MG63 (cell line): ENCODE measurements around the gene UBE2G2. TPM values are rescaled to one million over a fixed set of nuclear protein-coding genes. Genes with fewer than 3 reads are reported as not detected.

Experiments used
- DNase-seq: peaks from one replicate; pipeline ENCODE4 v3.0.0-alpha.2; 2020
- H3K27me3 ChIP-seq: fragments of 250-450 bp; sonication (Bioruptor Pico); 2 replicates; pipeline ENCODE4 v1.5.1; 2020; ENCODE audit warnings: mild to moderate bottlenecking, moderate library complexity
- H3K36me3 ChIP-seq: fragments of 250-450 bp; sonication (Bioruptor Pico); 2 replicates; pipeline ENCODE4 v1.5.1; 2020; ENCODE audit warnings: mild to moderate bottlenecking, moderate library complexity
- H3K4me3 ChIP-seq: fragments of 250-450 bp; sonication (Bioruptor Pico); 2 replicates; pipeline ENCODE4 v1.5.1; 2020; ENCODE audit warnings: mild to moderate bottlenecking, moderate library complexity
- H3K9me3 ChIP-seq: fragments of 250-450 bp; sonication (Bioruptor Pico); 2 replicates; pipeline ENCODE4 v1.5.1; 2020; ENCODE audit warnings: mild to moderate bottlenecking, moderate library complexity
- total RNA-seq: library from RNA; depleted of rRNA; stranded (reverse); fragments of >200 nt; shearing (Covaris generic); gene quantifications from 2 replicates; pipeline ENCODE4 v1.2.3, GENCODE V29; 2014; ENCODE audit warnings: low replicate concordance

Gene UBE2G2
- total RNA-seq, 1 experiment from 2014 or later, result 76.0 TPM

DNA sequence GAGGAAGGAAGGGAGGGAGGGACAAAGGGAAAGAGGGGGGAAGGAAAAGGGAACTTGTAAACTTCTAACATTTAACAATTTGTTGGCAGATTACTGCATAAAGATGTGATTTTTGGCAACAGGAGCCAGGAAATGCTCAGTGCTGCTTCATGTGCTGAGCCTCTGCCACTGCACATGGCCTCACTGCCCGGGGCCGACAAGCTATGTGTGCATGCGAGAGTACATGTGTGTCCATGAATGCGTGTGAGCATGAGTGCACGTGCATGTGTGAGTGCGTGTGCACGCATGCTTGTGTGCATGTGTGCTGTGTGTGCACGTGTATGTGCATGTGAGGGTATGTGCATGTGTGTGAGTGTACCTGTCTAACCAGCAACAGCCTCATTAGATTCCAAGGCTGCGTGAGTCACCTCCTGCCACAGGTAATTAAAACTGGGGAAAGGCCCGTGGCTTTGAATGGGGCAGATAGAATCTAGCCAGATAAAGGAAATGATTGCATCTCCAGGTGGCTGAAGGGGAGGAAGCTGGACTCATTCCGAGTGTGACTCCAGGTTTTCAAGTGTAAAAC lies 48.9 kb downstream of the UBE2G2 start:
- Histone ChIP-seq H3K9me3 (0 out of 2 replicates have a peak, but pooled peaks cover 1% of the 10 kb centered on the region), H3K4me3 (no peak overlapping the region), H3K36me3 (no peaks in the 10 kb centered on the region), H3K27me3 (no peaks in the 10 kb centered on the region)
- no peak for DNase-seq

DNA sequence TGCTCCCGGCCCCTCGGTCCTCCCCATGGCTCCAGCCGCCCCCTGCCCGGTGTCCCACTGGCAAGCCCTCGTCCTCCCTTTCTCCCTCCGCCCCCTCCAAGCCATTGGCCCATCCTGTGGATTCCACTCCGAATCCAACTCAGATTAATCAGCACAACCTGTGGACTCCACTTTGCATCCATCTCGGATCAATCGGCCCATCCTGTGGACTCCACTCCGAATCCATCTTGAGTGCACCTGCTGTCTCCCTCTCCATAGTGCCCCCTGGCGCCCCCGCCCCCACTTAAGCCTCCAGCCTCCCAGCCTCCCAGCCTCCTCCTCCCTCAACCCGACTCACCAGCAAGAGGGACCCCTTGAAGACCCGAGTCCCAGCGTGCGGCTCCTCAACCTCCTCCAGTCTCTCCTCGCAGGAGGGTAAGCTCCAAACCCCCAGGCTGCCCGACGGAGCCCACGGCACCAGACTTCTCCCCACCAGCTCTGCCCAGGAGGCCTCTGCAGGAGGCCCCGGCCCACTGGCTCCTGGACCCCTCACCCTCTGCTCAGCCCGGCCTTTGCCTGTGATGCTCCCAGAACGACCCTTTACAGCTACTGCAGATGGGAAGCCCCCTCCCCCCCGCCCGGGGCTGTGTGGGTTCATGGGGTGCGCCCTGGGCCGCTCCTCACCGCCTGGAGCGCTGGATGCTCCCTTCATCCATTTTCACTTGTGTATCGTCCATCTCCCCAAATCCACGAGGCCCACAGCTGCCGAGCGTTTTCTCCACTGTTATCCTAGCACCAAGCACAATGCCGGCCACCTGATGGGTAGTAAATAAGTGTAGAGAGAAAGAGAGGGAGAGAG lies 49.6 kb downstream of the UBE2G2 start:
- Histone ChIP-seq H3K9me3 (0 out of 2 replicates have a peak, but pooled peaks cover 1% of the 10 kb centered on the region), H3K36me3 (no peaks in the 10 kb centered on the region), H3K27me3 (no peaks in the 10 kb centered on the region), H3K4me3 (no peak overlapping the region)
- DNase-seq, result no peak

DNA sequence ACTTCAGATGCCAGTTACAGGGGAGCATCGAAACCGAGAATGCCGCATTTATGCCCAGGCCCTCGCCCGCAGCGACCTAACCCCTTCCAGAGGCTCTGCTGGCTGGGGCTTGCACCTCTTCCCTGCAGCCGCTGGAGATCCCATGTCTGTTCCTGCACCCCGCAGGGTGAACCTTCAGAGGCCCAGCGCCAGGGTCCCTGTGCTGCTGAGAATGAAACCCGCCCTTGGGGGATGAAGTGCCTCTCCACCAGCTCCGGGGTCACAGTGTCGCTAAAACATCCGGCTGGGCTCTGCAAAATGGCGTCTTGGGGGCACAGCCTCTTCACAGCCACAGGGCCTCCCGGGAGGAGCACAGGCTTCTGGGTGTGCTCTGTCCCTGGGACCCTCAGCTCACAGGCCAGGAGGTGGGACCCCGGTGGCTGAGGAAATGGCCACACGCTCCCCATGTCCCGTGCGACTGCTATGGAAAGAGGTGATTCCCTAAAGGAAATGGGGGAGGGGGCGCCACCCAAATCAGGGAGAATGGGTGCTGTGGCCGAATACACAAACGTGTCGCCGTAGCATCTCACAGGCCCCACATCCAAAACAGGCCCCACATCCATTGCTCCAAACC lies 50.3 kb downstream of the UBE2G2 start:
- H3K36me3 ChIP-seq, result no peaks in the 10 kb centered on the region
- H3K4me3 ChIP-seq, result no peak overlapping the region
- DNase-seq, result no peak
- no peaks in the 10 kb centered on the region for H3K27me3 ChIP-seq
- H3K9me3 ChIP-seq, result 0 out of 2 replicates have a peak, but pooled peaks cover 1% of the 10 kb centered on the region

DNA sequence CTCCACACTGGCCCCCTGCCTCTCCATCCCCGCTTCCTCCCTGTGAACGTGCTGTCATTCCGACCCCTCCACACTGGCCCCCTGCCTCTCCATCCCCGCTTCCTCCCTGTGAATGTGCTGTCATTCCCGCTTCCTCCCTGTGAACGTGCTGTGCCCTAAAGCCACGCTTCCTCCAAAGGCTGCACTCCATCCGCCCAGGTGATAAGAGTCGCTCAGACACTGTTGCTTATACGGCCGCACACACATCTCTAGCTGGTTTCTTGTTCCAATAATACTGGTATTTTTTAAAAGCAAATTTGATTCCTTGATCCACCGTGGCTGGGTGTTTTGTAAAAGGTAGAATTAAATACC lies 51.0 kb downstream of the UBE2G2 start:
- Histone ChIP-seq H3K27me3 (no peaks in the 10 kb centered on the region), H3K36me3 (no peaks in the 10 kb centered on the region), H3K9me3 (0 out of 2 replicates have a peak, but pooled peaks cover 1% of the 10 kb centered on the region), H3K4me3 (no peak overlapping the region)
- no peak for DNase-seq

DNA sequence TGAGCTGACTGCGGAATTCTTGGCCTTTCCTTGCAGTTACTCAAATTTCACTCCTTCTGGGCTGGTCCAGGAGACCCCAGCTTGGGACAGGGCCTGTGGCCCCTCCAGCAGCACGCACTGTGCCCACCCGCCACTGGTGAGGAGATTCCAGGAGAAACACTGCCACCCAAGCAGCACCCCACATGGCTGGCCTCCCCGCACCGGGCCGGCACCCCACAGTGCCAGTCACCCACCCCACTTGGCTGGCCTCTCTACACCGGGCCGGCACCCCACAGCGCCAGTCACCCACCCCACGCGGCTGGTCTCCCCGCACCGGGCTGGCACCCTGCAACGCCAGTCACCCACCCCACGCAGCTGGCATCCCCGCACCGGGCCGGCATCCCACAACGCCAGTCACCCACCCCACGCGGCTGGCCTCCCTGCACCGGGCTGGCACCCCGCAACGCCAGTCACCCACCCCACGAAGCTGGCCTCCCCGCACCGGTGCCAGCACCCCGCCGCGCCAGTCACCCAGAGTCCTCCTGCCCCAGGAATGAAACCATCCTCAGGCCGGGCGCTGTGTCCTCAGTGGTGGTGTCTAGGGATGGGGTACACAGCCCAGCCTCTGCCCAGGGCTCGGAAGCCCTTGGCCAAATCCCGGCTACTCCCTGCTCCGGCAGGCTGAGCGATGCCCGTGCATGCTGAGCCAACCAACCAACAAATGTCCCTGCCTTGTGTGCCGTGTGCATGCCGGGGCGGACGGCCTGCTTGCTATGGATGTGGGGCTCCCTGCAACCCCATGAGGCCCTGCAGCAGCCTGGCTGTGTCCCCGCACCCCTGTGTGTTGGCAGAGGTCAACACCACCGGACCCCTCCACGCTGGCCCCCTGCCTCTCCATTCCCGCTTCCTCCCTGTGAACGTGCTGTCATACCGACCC lies 51.6 kb downstream of the UBE2G2 start:
- no peak overlapping the region for H3K4me3 ChIP-seq
- 0 out of 2 replicates have a peak, but pooled peaks cover 1% of the 10 kb centered on the region for H3K9me3 ChIP-seq
- no peaks in the 10 kb centered on the region for H3K27me3 ChIP-seq
- no peaks in the 10 kb centered on the region for H3K36me3 ChIP-seq
- no peak for DNase-seq

DNA sequence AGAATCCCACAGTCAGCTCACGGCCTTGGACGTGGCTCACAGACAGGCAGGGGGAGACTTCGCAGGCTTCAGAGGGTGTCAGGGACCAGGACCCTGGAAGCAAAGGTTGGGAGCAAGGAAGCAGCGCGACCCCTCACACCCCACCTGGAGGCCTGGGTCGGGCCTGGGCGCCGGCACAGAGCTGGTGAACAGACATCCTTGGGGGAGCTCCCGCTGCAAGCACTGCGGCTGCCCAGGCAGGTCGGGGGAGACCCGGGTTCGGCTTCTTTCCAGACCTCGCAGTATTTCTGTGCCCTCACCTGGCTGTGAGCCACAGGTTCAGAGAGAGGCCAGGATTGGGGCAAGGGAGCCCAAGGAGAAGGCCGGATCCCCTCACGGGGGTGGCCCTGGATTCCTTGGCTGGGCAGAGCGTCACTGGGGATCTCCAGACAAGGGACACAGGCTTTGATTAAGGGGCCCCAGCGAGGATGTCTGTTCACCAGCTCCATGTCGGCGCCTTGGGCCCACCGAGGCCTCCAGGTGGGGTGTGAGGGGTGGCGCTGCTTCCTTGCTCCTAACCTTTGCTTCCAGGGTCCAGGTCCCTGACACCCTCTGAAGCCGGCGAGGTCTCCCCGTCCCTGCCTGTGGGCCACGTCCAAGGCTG lies 52.4 kb downstream of the UBE2G2 start:
- H3K36me3 ChIP-seq, result no peaks in the 10 kb centered on the region
- H3K9me3 ChIP-seq, result no peaks in the 10 kb centered on the region
- H3K4me3 ChIP-seq, result no peak overlapping the region
- no peaks in the 10 kb centered on the region for H3K27me3 ChIP-seq
- no peak for DNase-seq

DNA sequence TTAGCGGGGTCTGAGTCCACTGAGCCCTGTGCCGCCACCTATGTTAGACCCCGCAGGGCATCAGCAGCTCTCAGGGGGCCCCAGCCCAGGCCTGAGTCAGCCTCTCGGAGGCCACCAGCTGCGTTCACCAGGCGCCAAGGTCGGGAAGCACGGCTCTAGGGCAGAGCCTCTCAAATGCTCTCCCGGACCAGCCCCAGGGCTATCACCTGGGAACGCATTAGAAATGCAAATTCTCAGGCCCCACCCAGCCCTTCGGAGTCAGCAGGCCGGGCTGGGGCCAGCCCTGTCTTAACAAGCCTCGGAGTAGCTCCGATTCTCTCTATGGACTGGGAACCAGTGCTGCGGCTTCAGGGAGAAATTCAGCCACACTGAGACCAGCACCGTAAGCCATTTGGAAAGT lies 53.0 kb downstream of the UBE2G2 start:
- no peaks in the 10 kb centered on the region for H3K27me3 ChIP-seq
- no peak overlapping the region for H3K4me3 ChIP-seq
- no peak for DNase-seq
- H3K36me3 ChIP-seq, result no peaks in the 10 kb centered on the region
- H3K9me3 ChIP-seq, result no peaks in the 10 kb centered on the region

DNA sequence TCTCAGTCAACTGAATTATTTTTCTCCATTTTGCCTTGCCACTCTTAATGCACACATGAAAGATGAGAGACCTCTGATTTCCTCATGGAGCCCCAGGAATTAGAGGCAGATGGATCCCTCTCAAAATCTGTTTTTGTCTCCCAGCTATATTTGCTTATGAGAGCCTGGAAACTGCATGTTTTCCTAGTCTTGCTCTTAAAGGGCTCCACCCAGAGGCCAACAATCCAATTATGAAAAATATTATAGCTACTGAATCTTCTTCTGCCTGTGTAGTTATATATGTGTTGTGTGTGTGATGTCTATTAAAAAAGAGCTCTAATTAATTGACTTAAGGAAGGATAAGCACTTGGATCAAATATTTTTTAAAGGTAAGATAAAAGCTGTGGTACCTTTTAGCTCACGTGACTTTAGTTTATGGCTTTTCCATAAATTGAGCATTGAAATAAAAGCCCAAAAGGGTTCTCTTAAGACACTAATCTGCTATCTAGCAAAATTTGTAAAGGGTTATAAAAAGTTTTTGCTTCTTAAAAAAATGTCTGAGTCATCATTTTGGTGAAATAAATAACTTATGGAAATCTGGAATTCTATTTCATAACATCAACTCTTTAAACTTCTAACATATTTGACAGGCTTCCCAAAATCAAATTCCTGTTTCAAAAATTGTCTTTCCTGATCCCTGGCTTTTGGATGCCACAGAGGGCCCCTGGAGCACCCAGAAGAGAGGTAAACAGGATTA lies 59.0 kb downstream of the UBE2G2 start:
- H3K27me3 ChIP-seq, result no peaks in the 10 kb centered on the region
- no peak for DNase-seq

DNA sequence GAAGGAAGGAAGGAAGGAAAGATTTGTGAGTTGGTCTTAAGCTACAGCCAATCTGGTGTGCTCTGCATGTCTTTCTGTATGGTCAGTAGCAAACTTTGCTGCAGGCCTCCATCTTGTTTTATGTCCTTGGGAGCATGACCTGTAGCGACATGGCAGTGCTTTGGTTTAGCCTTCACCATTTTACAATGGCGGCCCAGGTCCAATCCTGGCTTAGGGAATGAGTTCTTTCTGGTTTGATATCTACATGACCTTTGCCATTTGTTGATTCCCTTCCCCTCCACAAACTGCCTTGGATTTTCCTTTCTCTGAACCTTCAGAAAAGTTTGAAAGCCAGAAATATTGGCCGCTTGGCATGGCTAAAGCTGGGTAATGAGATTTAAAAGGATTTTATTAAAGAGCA lies 59.7 kb downstream of the UBE2G2 start:
- no peak for DNase-seq
- Histone ChIP-seq H3K27me3 (no peaks in the 10 kb centered on the region), H3K9me3 (no peaks in the 10 kb centered on the region), H3K36me3 (no peaks in the 10 kb centered on the region), H3K4me3 (no peak overlapping the region)

More for the DNA sequence above, 59.0 kb downstream of the UBE2G2 start:
- H3K9me3 ChIP-seq, result no peaks in the 10 kb centered on the region
- H3K4me3 ChIP-seq, result no peak overlapping the region
- no peaks in the 10 kb centered on the region for H3K36me3 ChIP-seq

DNA sequence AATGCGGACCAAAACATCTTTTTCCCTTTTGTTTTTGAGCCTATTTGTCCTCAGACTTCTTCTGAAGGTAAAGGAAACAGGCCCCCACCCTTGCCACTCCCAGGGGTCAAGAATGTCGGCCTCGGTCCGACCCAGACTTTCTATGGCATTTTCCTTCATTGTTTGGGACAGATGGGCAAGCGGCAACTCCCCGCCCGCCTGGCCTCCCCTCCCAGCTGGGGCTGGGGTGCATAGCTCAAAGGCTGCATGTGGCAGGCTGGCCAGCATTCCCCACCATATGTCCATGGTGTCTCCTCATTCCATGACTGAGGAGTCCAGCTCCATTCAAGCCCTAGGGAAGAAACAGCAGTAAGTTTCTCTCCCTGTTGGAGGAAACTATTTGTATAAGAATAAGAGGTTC lies 60.9 kb downstream of the UBE2G2 start:
- no peaks in the 10 kb centered on the region for H3K36me3 ChIP-seq
- no peak overlapping the region for H3K4me3 ChIP-seq
- no peaks in the 10 kb centered on the region for H3K9me3 ChIP-seq
- no peak for DNase-seq
- H3K27me3 ChIP-seq, result no peaks in the 10 kb centered on the region

DNA sequence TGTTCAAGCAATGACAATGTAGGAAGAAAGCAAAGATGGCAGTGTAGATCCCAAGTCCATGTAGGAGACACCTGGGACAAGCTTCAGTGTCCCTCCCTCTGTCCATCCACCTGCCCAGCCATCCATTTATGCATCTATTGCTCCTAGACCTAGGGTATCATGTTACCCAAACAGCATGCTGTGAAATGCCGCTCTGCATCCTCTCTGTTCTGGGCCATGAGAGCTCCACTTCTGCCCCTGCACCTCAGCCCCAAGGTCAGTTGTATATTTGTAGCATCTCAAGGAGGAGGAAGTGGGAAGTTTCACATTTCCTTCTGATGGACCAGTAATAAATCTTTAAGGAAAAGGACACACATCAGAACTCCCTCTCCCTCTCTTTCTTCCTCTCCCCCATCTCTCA lies 62.3 kb downstream of the UBE2G2 start:
- Histone ChIP-seq H3K27me3 (no peaks in the 10 kb centered on the region), H3K4me3 (no peak overlapping the region), H3K9me3 (no peaks in the 10 kb centered on the region), H3K36me3 (no peaks in the 10 kb centered on the region)
- no peak for DNase-seq

DNA sequence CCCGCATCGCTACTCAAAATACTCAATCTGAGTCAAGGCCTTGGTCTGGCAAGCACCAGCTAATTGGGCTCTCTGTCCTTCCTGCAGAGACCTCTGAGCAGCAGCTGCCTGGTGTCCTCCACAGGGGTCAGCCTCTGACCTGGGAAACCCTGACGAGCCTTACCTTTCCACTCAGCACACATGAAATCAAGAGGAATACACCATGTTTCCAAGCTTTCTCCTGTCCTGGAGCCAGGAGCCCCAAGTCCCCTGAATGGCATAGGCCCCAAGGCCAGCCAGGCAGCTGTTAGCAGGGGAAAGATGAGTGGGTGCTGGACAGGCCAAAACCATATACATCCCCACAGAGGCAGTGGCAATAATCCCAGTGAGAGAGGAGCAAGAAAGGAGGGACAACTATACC lies 63.0 kb downstream of the UBE2G2 start:
- DNase-seq, result no peak
- Histone ChIP-seq H3K9me3 (no peaks in the 10 kb centered on the region), H3K36me3 (no peaks in the 10 kb centered on the region), H3K27me3 (no peaks in the 10 kb centered on the region), H3K4me3 (no peak overlapping the region)

DNA sequence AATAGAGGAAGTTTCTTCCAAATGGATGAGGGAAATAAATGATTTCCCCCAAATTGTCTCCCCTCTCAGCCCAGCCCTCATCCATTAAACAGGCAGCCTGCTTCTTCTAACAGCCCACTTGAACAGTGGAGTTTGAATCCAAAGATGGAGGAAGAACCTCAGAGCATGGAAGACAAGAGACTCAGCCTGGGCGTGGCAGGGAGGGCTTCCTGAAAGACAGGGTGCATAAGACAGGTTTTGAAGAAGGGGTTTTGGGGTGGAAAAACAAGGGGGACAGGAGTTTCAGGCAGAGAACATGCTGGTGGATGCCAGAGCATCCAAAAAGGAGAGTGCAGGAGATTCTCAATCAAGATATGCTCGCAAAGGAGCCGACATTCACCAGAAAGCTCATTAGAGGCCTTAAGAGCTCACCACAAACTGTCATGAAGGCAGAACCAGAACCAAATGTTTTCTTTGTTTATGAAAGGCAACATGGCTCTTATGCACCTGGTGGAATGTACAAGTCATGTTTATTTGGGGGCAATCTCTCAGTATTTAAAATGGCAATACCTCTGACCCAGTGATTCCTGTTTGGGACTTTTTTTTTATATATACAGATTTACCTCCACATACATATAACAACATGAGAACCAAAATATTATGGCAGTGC lies 63.8 kb downstream of the UBE2G2 start:
- Histone ChIP-seq H3K27me3 (no peaks in the 10 kb centered on the region), H3K9me3 (no peaks in the 10 kb centered on the region), H3K4me3 (no peak overlapping the region), H3K36me3 (no peaks in the 10 kb centered on the region)
- no peak for DNase-seq

DNA sequence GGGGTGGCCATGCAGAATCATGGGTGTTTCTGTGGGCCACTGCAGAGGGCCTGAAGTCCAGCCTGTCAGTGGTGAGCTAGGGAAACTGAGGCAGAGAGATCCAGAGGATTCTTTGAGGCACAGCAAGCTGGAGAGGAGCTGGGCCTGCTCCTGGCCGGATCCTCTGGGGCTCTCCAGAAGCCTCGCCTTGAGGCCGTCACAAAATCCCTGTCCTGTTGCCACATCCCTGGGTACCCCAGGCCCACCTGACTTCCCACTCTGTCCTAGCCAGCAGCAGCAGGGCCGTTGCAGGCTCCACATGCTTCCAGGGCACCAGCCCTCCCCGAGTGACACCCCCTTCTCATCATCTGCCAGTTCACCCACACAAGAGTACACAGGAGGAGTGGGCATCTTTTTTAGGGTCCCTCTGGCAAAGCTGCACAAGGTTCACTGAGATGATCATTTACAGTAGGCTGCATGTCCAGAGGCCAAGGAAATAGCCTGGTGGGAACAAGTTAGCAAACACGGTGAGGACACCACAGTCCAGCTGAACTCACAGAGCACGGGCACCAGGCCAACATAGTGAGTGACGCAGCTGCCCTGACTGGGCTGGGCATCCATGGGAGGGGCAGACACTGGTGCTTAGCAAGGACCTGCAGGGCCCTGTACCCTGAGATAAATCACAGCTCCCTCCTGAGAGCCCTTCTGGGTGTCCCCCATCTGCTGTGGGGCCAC lies 65.2 kb downstream of the UBE2G2 start:
- DNase-seq, result peak; percentile 82
- H3K9me3 ChIP-seq, result no peaks in the 10 kb centered on the region
- H3K27me3 ChIP-seq, result no peaks in the 10 kb centered on the region

DNA sequence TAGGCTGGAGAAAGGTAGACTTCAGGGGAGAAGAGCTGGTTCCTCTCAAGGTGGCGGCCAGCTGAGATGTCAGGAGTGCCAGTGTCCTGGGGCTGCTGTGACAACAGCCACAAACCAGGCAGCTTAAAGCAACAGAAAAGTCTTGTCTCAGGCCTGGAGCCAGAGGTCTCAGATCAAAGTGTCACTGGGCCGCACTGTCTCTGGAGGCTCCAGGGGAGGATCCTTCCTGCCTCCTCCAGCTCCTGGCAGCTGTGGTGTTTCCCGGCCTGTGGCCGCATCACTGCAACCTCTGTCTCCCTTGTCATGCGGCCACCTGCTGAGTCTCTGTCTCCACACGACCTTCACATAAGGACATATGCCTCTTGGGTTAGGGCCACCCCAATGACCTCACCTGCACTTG lies 65.8 kb downstream of the UBE2G2 start:
- no peaks in the 10 kb centered on the region for H3K27me3 ChIP-seq
- no peak overlapping the region for H3K4me3 ChIP-seq
- H3K9me3 ChIP-seq, result no peaks in the 10 kb centered on the region
- H3K36me3 ChIP-seq, result no peaks in the 10 kb centered on the region
- no peak for DNase-seq

More for the DNA sequence above, 65.2 kb downstream of the UBE2G2 start:
- no peak overlapping the region for H3K4me3 ChIP-seq
- no peaks in the 10 kb centered on the region for H3K36me3 ChIP-seq
